CD4-positive, alpha-beta T cell (primary cell): Measurements from ENCODE around the gene NTM. TPM values are rescaled to one million over a fixed set of nuclear protein-coding genes. Genes with fewer than 3 reads are reported as not detected.
"Not testable (repeated sequence)": the region's sequence is repeated elsewhere in the genome, so short reads cannot be mapped to it uniquely, and the experiment has no call there.

ENCODE experiments used
- ATAC-seq: fragments of 200-7000 bp; cut with Tn5 transposase; one replicate; pipeline ENCODE4 v1.10.0; 2022; ENCODE audit warnings: mild to moderate bottlenecking; ENCODE audit not compliant: poor library complexity
- CTCF ChIA-PET: fragments of 350-600 bp; sonication (Branson Sonifier 250); formaldehyde crosslinking; loops from one replicate; lab custom pipeline; 2021; ENCODE audit warnings: antibody characterized with exemption, inconsistent platforms; lab: Charles Lee
- POLR2A ChIA-PET: fragments of 350-600 bp; sonication (Branson Sonifier 250); formaldehyde crosslinking; loops from one replicate; lab custom pipeline; 2021; ENCODE audit warnings: antibody characterized with exemption, inconsistent platforms; lab: Charles Lee
- DNase-seq, 14 experiments: peaks; one replicate each; pipeline ENCODE4 v3.0.0-alpha.2; 2013 to 2020; ENCODE audit warnings: mixed read lengths in 2 of 14
- H3K27ac ChIP-seq, 2 donors: one replicate each; pipeline versions ENCODE4 v1.5.1 to v1.7.0; 2013; ENCODE audit warnings: low read length in 2 of 2, low read depth in 1 of 2, mild to moderate bottlenecking in 1 of 2
- H3K27me3 ChIP-seq, 2 experiments: 1 replicate in 1 of 2; 2 replicates in 1 of 2; pipeline versions ENCODE4 v1.6.1 to v1.7.0; 2013; ENCODE audit warnings: low read length in 2 of 2, control low read depth in 1 of 2, mild to moderate bottlenecking in 1 of 2, moderate library complexity in 1 of 2; ENCODE audit not compliant: insufficient read depth in 2 of 2, control insufficient read depth in 1 of 2
- H3K36me3 ChIP-seq: one replicate; pipeline ENCODE4 v1.6.1; 2013; ENCODE audit warnings: low read length, control low read depth; ENCODE audit not compliant: insufficient read depth
- H3K4me1 ChIP-seq: one replicate; pipeline ENCODE4 v1.6.1; 2013; ENCODE audit warnings: low read length, control low read depth; ENCODE audit not compliant: insufficient read depth
- H3K4me3 ChIP-seq: one replicate; pipeline ENCODE4 v1.5.1; 2013; ENCODE audit warnings: mild to moderate bottlenecking, low read length, moderate library complexity
- H3K9me3 ChIP-seq, 2 experiments: 1 replicate in 1 of 2; 2 replicates in 1 of 2; pipeline versions ENCODE4 v1.6.1 to v1.7.0; 2013; ENCODE audit warnings: low read length in 2 of 2, mild to moderate bottlenecking in 2 of 2, control low read depth in 1 of 2, moderate library complexity in 1 of 2; ENCODE audit not compliant: control insufficient read depth in 1 of 2, insufficient read depth in 1 of 2
- H3K27ac Mint-ChIP-seq: one replicate; pipeline ENCODE4 v1.8.0; 2020; ENCODE audit warnings: mixed read lengths
- H3K27me3 Mint-ChIP-seq: one replicate; pipeline ENCODE4 v1.8.0; 2021; ENCODE audit warnings: mixed read lengths
- H3K36me3 Mint-ChIP-seq: one replicate; pipeline ENCODE4 v1.8.0; 2021; ENCODE audit warnings: low read depth, mixed read lengths
- H3K4me1 Mint-ChIP-seq: one replicate; pipeline ENCODE4 v1.8.0; 2021; ENCODE audit warnings: low read depth, mixed read lengths
- H3K4me3 Mint-ChIP-seq: one replicate; pipeline ENCODE4 v1.8.0; 2020; ENCODE audit warnings: mild to moderate bottlenecking, mixed read lengths
- H3K9me3 Mint-ChIP-seq: one replicate; pipeline ENCODE4 v1.8.0; 2020; ENCODE audit warnings: mixed read lengths
- CTCF ChIP-seq: fragments of 200-600 bp; IDR thresholded peaks from one replicate; pipeline ENCODE4 v1.8.0; 2022; ENCODE audit warnings: antibody characterized with exemption, mild to moderate bottlenecking
- intact Hi-C, 2 experiments: fragments of 100-400 bp; cut with DNase I in 1 of 2; cut with micrococcal nuclease in 1 of 2; formaldehyde crosslinking; loops; one replicate each; pipeline versions ENCODE4 v1.15.1 to v1.9.0; 2023 to 2025; cut with DNase I, micrococcal nuclease
- total RNA-seq, 174 experiments: library from RNA in 2 of 174; stranded (reverse) in 2 of 174; gene quantifications; one replicate each; pipeline ENCODE4 v1.2.3 and lab custom pipeline; 2021 to 2026

Gene NTM
- total RNA-seq, 2 experiments from 2014 or later: not detected

- Histone ChIP-seq H3K27ac (no peak overlapping the region), H3K4me1 (no peaks in the 10 kb centered on the region), H3K4me3 (no peak overlapping the region), H3K36me3 (no peaks in the 10 kb centered on the region), H3K9me3 (peaks cover 0 to 11% of the 10 kb centered on the region in 2 experiments), H3K27me3 (no peaks in the 10 kb centered on the region)
- no peak for ATAC-seq
- CTCF ChIA-PET: no interaction called here
- no peak for DNase-seq
- H3K4me1 Mint-ChIP-seq: no peaks in the 10 kb centered on the region
- H3K36me3 Mint-ChIP-seq: no peaks in the 10 kb centered on the region
- intact Hi-C loops: loop anchor here in 1 of 2 experiments (10.0 kb wide), 1 partner anchor 753 kb away; no protein-coding TSS in a partner anchor
- no peaks in the 10 kb centered on the region for H3K9me3 Mint-ChIP-seq
- no peak overlapping the region for H3K27ac Mint-ChIP-seq
- no peak for TF ChIP-seq CTCF
- POLR2A ChIA-PET: no interaction called here
- H3K27me3 Mint-ChIP-seq: no peaks in the 10 kb centered on the region
- no peak overlapping the region for H3K4me3 Mint-ChIP-seq
Measured at GRCh38 chr11:131677828-131678470, 307.5 kb downstream of the NTM start.

- Mint-ChIP-seq H3K9me3 (no peaks in the 10 kb centered on the region), H3K4me1 (no peaks in the 10 kb centered on the region), H3K27me3 (no peaks in the 10 kb centered on the region), H3K27ac (no peak overlapping the region), H3K4me3 (no peak overlapping the region), H3K36me3 (no peaks in the 10 kb centered on the region)
- ATAC-seq: no peak
- no peak overlapping the region for H3K27ac ChIP-seq
- no peak for TF ChIP-seq CTCF
- no peaks in the 10 kb centered on the region for H3K27me3 ChIP-seq
- DNase-seq: no peak
- intact Hi-C loops: loop anchor here in 1 of 2 experiments (10.0 kb wide), 1 partner anchor 754 kb away; no protein-coding TSS in a partner anchor
- ChIA-PET POLR2A (no interaction called here), CTCF (no interaction called here)
- H3K9me3 ChIP-seq: peaks cover 0 to 13% of the 10 kb centered on the region in 2 experiments
- no peak overlapping the region for H3K4me3 ChIP-seq
- H3K4me1 ChIP-seq: no peaks in the 10 kb centered on the region
- H3K36me3 ChIP-seq: no peaks in the 10 kb centered on the region
Measured at GRCh38 chr11:131678658-131679340, 308.4 kb downstream of the NTM start.

DNA sequence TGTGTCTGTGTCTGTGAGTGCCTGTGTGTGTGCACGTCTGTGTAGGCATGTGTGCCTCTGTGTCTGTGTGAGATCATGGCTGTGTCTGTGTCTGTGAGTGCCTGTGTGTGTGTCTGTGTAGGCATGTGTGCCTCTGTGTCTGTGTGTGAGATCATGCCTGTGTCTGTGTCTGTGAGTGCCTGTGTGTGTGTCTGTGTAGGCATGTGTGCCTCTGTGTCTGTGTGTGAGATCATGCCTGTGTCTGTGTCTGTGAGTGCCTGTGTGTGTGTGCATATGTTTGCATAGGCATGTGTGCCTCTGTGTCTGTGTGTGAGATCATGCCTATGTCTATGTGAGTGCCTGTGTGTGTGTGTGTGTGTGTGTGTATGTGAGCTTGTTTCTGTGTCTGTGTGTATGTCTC, 310.0 kb downstream of the NTM start:
- H3K27ac ChIP-seq, H3K27me3 ChIP-seq, intact Hi-C loops, ATAC-seq, H3K4me1 ChIP-seq, CTCF ChIA-PET, H3K27ac Mint-ChIP-seq, H3K27me3 Mint-ChIP-seq, H3K4me1 Mint-ChIP-seq, H3K36me3 ChIP-seq, H3K4me3 ChIP-seq, H3K4me3 Mint-ChIP-seq, POLR2A ChIA-PET, H3K9me3 Mint-ChIP-seq, DNase-seq, H3K36me3 Mint-ChIP-seq: not testable (repeated sequence)
- H3K9me3 ChIP-seq: peaks cover 0 to 24% of the 10 kb centered on the region in 2 experiments
